GM18511 (cell line): ENCODE measurements around the gene ULBP1.
"Not testable (repeated sequence)": the region's sequence is repeated elsewhere in the genome, so short reads cannot be mapped to it uniquely, and the experiment has no call there.

ENCODE experiments used
- ATAC-seq: cut with Tn5 transposase; IDR thresholded peaks from one replicate; pipeline ENCODE4 v1.9.1; 2021; ENCODE audit warnings: mild to moderate bottlenecking, moderate library complexity; ENCODE audit not compliant: unreplicated experiment

Gene ULBP1

GRCh38 chr6:149969635-149970034 lies 5.9 kb downstream of the ULBP1 start:
- ATAC-seq = no peak

- not testable (repeated sequence) for ATAC-seq
Observed at GRCh38 chr6:149974394-149974793, 10.7 kb downstream of the ULBP1 start.

DNA sequence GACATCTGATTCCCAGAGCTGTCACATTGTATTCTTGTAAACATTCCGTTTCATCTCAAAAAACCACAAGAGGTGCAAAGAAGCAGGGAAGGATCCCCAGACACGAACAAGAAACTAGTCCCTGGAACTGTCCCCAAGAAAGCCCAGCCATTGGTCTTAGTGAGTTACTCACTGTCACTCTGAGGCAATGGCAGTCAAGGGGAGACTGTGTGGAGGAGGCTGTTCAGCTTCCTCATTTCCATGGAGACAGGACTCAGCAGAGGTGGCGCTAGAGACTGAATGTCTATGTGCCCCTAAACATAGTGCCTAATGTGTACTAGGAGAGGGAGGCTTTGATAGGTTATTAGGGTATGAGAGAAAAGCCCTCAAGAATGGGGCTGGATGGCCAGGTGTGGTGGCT lies 11.1 kb downstream of the ULBP1 start:
- no peak for ATAC-seq

DNA sequence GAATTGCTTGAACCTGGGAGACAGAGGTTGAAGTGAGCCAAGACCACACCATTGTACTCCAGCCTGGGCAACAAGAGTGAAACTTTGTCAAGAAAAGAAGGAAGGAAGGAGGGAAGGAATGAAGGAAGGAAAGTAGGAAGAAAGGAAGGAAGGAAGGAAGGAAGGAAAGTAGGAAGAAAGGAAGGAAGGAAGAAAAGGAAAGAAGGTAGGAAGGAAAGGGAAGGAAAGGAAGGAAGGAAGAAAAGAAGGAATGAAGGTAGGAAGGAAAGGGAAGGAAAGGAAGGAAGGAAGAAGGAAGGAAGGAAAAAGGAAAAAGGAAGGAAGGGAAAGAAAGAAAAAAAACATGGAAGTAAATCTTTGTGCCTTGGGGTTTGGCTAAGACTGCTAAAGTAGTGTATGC lies 11.7 kb downstream of the ULBP1 start:
- ATAC-seq = no peak

GRCh38 chr6:149977221-149977620 lies 13.5 kb downstream of the ULBP1 start:
- no peak for ATAC-seq

GRCh38 chr6:149978610-149979009 lies 14.9 kb downstream of the ULBP1 start:
- no peak for ATAC-seq

- no peak for ATAC-seq
Observed at GRCh38 chr6:149979293-149979692, 15.6 kb downstream of the ULBP1 start.

- ATAC-seq = no peak
Observed at GRCh38 chr6:149983145-149983544, 19.4 kb downstream of the ULBP1 start.

GRCh38 chr6:149984773-149985172 lies 21.0 kb downstream of the ULBP1 start:
- no peak for ATAC-seq

DNA sequence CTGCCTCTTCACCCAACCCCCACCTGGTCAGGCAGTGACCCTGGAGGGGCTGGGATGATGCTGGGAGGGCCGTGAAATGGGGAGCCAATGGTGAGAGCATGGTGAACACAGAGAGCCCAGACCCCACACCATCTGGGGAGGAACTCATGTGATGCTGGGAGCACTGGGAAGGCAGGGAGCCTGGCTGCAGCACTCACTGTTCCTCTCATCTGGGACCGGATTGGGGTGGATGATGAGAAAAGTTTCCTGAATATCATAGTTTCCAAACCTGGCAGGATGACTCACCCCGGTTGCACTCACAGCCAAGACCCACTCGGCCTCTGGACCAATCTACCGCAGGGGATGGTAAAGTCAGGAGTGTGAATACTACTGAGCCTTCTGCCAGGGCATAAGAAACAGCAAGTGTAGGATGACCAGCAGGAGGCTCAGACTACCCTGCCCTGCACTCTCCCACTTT lies 21.8 kb downstream of the ULBP1 start:
- no peak for ATAC-seq

GRCh38 chr6:149987602-149988107 lies 23.9 kb downstream of the ULBP1 start:
- no peak for ATAC-seq

DNA sequence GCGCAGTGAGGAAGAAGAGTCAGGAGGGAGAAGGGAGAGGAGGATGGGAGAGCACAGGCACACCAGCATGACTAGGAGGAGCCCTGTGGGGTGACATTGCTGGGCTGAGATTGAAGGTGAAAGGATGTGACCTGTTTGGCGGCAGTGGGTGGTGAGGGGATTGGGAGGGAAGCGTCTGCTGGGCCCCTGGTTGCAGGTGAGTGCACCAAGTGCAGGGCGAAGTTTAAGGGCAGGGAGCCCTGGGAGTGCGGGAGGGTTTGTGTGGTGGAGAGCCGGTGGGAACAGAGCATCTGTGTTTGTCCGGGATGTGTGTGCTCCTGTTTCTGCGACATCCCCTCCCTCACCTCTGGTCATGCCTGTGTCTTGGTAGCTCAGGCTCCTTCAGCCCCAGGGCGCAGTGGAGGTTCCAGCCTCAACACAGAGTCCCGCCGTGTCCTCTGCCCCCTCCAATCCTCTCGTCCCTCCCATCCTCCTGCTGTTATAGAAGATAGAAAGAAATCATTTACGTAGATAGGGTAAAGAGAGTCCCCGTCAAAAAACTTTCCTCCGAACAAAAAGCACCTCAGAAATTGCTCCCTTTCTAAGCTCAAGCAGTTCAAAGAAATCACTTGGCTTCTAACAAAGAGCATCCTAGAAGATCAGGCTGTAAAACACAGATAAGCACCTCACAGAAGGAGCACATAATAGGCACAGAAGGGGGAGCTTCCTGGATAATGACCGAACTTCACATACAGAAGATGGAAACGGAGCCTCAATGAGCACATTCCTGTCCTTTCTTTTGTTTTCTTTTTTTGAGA lies 25.0 kb downstream of the ULBP1 start:
- no peak for ATAC-seq

DNA sequence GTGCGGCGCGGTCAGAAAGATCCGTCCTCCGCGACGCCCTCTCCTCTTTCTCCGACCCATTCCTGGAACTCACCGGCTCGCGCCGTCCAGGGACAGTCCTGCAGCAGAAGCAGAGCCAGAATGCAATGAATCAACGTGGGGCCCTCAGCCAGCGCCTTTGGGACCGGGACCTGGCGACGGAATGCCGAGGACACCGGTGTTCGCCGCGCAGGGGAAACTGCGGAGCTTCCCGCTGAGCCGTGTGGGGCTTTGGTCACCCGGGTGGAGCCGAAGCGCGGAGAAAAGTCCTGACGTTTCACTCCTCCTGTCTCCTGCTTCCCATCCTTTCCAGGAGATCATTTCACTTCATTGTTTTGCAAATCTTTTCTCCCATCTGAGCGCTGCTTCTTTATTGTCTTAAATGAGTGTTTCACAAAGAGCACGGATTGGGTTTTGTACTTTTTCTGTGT lies 26.5 kb downstream of the ULBP1 start:
- ATAC-seq = no peak

DNA sequence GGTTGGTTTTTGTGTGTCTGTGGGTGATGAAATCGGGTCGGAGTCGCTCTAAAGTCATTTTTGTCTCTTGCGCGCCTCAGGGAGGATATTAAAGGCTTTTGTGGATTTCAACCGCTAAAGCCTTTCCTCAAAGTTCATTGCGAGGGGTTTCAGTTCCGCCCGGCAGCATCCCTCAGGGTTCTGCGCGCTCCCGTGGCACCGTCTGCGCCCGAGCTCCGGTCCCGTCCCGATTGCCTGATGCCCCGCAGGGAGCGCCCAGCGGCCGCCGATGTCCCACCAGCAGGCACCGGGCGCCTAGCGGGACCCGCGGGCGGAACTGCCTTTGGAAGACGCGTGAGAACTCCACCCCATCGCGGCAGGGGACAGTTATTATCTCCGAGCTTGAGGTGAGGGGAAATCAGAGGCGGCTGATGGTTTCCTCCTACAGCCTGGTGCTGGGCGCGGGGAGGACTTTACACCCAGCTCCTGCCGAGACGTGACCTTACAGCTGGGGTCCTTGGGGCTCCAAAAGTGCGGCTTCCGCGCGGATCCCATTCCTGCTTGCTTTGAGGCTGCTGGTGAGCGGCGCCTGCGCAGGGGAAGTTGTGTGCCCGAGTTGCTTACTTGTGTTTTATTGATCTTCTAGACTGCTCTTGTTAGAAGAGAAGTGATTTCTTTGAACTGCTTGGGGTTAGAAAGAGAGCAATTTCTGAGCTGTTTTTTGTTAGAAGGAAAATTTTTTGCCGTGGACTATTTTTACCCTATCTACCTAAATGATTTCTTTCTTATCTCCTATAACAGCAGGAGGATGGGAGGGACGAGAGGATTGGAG lies 27.1 kb downstream of the ULBP1 start:
- ATAC-seq = no peak

DNA sequence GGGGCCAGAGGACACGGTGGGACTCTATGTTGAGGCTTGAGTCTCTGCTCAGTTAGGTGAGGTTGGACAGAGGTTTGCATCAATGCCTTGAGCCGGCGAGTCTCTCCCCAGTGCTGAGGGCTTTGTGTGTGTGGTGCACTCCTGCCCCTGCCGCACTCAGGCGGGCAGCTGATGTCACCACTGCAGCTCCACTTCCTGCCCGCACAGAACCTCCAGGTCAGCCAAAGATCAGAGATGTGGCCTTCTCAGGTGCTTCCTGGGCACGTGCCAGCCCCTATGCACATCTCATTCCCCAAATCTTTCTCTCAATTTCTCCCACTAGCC lies 27.7 kb downstream of the ULBP1 start:
- ATAC-seq = not testable (repeated sequence)

- no peak for ATAC-seq
Observed at GRCh38 chr6:149991838-149992237, 28.1 kb downstream of the ULBP1 start.

- ATAC-seq = no peak
Observed at GRCh38 chr6:149995235-149995750, 31.6 kb downstream of the ULBP1 start.

DNA sequence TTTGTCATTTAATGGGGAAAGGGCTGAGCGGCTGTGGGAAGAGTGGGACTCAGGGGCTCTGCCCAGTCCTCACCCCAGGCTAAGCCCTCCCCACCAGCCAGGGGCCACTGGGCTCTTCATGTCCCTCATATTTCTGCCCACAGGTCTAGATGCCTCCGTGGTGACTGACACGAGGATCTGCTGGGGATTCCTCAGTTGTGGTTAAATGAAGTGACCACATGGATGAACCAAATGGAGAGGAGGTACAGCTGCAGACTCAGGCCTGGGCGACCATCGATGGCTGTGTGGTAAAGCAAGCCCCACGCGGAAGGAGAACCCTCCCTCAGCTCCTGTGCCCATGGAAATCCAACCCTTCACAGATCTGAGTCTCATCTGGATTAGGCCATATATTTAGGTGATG lies 32.2 kb downstream of the ULBP1 start:
- no peak for ATAC-seq

DNA sequence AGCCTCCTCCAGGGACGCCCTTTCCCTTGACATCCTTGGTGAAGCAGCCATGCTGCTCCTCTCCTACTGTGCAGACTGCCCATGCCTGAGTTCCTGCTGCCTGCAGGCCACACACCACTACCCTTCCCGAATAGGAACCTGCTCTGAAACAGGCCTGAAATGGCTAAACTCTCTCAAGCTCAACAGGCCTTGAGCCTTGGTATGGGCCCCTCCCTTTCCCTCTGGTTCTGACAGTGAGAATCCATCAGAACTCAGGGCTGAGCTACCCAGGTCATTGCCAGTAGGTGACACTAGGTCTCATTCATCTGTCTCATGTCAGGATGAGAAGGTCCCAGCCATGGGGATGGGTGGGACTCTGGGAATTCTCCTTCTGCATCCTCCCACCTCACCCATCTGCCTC lies 35.9 kb downstream of the ULBP1 start:
- ATAC-seq = no peak

DNA sequence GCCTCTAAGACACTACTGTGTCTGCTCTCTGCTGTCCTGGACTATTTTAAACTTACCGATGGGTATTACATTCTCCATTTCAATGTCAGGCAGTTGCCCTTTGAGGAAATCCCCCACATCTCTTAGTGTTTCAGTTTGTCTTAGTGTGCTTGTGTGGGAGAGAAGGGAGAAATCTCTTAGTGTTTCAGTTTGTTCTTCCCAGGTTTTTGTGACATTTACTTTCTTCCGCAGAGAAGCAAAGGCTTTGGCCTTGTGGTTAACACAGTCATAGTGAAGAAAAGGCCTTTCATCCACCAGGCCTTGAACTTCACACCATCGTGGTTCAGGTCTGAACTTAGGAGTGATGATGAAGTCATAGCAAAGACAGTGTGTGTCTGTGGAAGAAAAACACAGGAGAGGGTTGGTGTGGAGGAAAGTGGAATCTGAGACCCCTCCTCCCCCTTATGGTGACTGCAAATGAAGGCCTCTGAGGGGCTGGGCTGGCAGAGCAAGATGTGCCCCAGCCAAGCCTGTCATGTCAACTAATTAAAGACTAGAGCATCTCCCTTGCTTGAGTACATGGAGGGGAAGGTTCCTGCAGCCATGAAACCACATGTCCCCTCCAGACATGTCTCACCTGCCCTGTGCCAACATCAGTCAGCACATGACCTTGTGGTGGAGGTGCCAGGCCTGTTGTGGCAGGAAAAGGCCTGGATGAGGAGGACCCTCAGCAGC lies 37.7 kb downstream of the ULBP1 start:
- ATAC-seq = peak; percentile 58

GRCh38 chr6:150002710-150003109 lies 39.0 kb downstream of the ULBP1 start:
- ATAC-seq = no peak
